PC-3 (cell line): ENCODE data around the gene N4BP2L1. TPM values are rescaled to one million over a fixed set of nuclear protein-coding genes. Genes with fewer than 3 reads are reported as not detected.

Experiments used
- ATAC-seq: fragments of 200-7000 bp; cut with Tn5 transposase; 2 replicates; pipeline ENCODE4 v1.9.1; 2020; ENCODE audit warnings: mild to moderate bottlenecking, moderate library complexity
- BruUV-seq: library from RNA; stranded (reverse); fragments of 400-500 nt; replicated peaks from 2 replicates; lab custom pipeline; 2021; lab: Mats Ljungman, UMichigan
- CTCF ChIA-PET: fragments of 300-600 bp; sonication (Branson Sonifier 250); formaldehyde crosslinking; loops from one replicate; lab custom pipeline; 2022; ENCODE audit warnings: antibody characterized with exemption; lab: Charles Lee
- POLR2A ChIA-PET: fragments of 300-600 bp; sonication (Branson Sonifier 250); formaldehyde crosslinking; loops from one replicate; lab custom pipeline; 2022; ENCODE audit warnings: antibody characterized with exemption; ENCODE audit not compliant: unreplicated experiment; lab: Charles Lee
- DNase-seq: peaks from one replicate; pipeline ENCODE4 v3.0.0-alpha.2; 2015
- H2AFZ ChIP-seq: fragments of 300-600 bp; sonication (generic); 2 replicates; pipeline ENCODE4 v1.6.0; 2016; ENCODE audit warnings: antibody characterized with exemption, low read length
- H3F3A ChIP-seq: fragments of 300-600 bp; sonication (generic); one replicate; pipeline ENCODE4 v1.6.0; 2017; ENCODE audit warnings: antibody characterized with exemption, low read length, control low read depth, mild to moderate bottlenecking; ENCODE audit not compliant: unreplicated experiment
- H3K27ac ChIP-seq: fragments of 300-600 bp; sonication (generic); 2 replicates; pipeline ENCODE4 v1.5.1; 2016; ENCODE audit warnings: mild to moderate bottlenecking, low read length
- H3K27me3 ChIP-seq: fragments of 300-600 bp; sonication (generic); 2 replicates; pipeline ENCODE4 v1.6.1; 2016; ENCODE audit warnings: low read length, mixed read lengths
- H3K36me3 ChIP-seq: fragments of 300-600 bp; sonication (generic); 2 replicates; pipeline ENCODE4 v1.6.1; 2016; ENCODE audit warnings: low read depth, mixed run types, low read length, mixed read lengths
- H3K4me1 ChIP-seq: fragments of 300-600 bp; sonication (generic); 2 replicates; pipeline ENCODE4 v1.5.1; 2016; ENCODE audit warnings: low read length; ENCODE audit not compliant: insufficient read depth
- H3K4me2 ChIP-seq: fragments of 300-600 bp; sonication (generic); 2 replicates; pipeline ENCODE4 v1.6.0; 2016; ENCODE audit warnings: low read length
- H3K4me3 ChIP-seq: fragments of 300-600 bp; sonication (generic); 2 replicates; pipeline ENCODE4 v1.5.1; 2016; ENCODE audit warnings: mild to moderate bottlenecking, low read length, mixed read lengths
- H3K79me2 ChIP-seq: fragments of 300-600 bp; sonication (generic); 2 replicates; pipeline ENCODE4 v1.6.1; 2017; ENCODE audit warnings: low read length, mixed read lengths
- H3K9ac ChIP-seq: fragments of 300-600 bp; sonication (generic); 2 replicates; pipeline ENCODE4 v1.6.0; 2016; ENCODE audit warnings: mild to moderate bottlenecking, low read length
- H3K9me2 ChIP-seq: fragments of 300-600 bp; sonication (generic); replicated peaks from 2 replicates; pipeline ENCODE4 v1.6.1; 2016; ENCODE audit warnings: mixed run types, low read length, mixed read lengths
- H3K9me3 ChIP-seq: fragments of 300-600 bp; sonication (generic); 2 replicates; pipeline ENCODE4 v1.6.1; 2016; ENCODE audit warnings: low read length, mixed read lengths
- H4K20me1 ChIP-seq: fragments of 300-600 bp; sonication (generic); 2 replicates; pipeline ENCODE4 v1.6.1; 2016; ENCODE audit warnings: low read length, mixed read lengths
- EZH2 ChIP-seq: fragments of 300-600 bp; sonication (generic); IDR thresholded peaks from one replicate; pipeline ENCODE4 v1.6.1; 2017; ENCODE audit warnings: antibody characterized with exemption, mild to moderate bottlenecking, low read length; ENCODE audit not compliant: unreplicated experiment
- EZH2phosphoT487 ChIP-seq: fragments of 300-600 bp; sonication (generic); IDR thresholded peaks from 2 replicates; pipeline ENCODE4 v1.6.1; 2018; ENCODE audit warnings: mild to moderate bottlenecking, antibody characterized with exemption, low read length, borderline replicate concordance
- intact Hi-C: fragments of 100-400 bp; cut with micrococcal nuclease; formaldehyde crosslinking; loops from 2 replicates; pipeline ENCODE4 v1.9.0; 2023
- total RNA-seq: library from RNA; depleted of rRNA; stranded (reverse); fragments of >200 nt; gene quantifications from 2 replicates; pipeline ENCODE4 v1.2.3, GENCODE V29; 2014
- TF ChIP-seq, protein P1 (sequence below): fragments of 300-600 bp; sonication (generic); conservative IDR thresholded peaks from 2 replicates; pipeline ENCODE4 v1.5.1; 2017; ENCODE audit warnings: antibody characterized with exemption, low read depth, mild to moderate bottlenecking, low read length

Gene N4BP2L1
- total RNA-seq, 1 experiment from 2014 or later = 0.15 TPM

DNA sequence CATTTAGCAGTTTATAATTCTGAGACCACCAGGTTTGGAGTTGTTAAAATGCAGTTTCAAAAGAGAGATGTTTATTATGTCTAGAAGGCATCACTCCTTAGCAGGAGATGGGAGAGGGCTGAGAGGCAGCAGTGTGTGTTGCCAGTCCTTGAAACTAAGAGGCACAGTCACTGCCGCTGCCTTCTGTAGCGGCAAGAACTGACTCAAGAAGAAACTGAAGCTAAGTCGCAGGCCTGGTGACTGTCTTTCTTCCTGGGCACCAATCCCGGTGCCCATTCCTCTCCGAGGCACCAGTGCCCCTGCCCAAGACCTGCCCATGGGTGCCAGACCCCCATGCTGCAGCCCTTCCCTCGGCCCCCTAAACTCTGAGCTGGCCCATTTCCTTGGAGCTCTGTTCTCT lies 20.1 kb downstream of the N4BP2L1 start:
- Histone ChIP-seq H3F3A (no peaks in the 10 kb centered on the region), H4K20me1 (no peaks in the 10 kb centered on the region), H3K36me3 (no peaks in the 10 kb centered on the region), H3K9me3 (no peaks in the 10 kb centered on the region), H2AFZ (no peak overlapping the region), H3K4me3 (no peak overlapping the region), H3K9me2 (no peaks in the 10 kb centered on the region), H3K4me2 (no peak overlapping the region), H3K4me1 (no peaks in the 10 kb centered on the region), H3K27me3 (no peaks in the 10 kb centered on the region), H3K9ac (no peak overlapping the region), H3K79me2 (no peaks in the 10 kb centered on the region), H3K27ac (no peak overlapping the region)
- CTCF ChIA-PET = no interaction called here
- ATAC-seq (no peak), DNase-seq (no peak)
- no peak for TF ChIP-seq EZH2
- TF ChIP-seq EZH2phosphoT487 = no peak
- TF ChIP-seq, protein P1, sequence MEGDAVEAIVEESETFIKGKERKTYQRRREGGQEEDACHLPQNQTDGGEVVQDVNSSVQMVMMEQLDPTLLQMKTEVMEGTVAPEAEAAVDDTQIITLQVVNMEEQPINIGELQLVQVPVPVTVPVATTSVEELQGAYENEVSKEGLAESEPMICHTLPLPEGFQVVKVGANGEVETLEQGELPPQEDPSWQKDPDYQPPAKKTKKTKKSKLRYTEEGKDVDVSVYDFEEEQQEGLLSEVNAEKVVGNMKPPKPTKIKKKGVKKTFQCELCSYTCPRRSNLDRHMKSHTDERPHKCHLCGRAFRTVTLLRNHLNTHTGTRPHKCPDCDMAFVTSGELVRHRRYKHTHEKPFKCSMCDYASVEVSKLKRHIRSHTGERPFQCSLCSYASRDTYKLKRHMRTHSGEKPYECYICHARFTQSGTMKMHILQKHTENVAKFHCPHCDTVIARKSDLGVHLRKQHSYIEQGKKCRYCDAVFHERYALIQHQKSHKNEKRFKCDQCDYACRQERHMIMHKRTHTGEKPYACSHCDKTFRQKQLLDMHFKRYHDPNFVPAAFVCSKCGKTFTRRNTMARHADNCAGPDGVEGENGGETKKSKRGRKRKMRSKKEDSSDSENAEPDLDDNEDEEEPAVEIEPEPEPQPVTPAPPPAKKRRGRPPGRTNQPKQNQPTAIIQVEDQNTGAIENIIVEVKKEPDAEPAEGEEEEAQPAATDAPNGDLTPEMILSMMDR = no peak
- POLR2A ChIA-PET = no interaction called here
- intact Hi-C loops = no loop called here
- no TSS peak for BruUV-seq

DNA sequence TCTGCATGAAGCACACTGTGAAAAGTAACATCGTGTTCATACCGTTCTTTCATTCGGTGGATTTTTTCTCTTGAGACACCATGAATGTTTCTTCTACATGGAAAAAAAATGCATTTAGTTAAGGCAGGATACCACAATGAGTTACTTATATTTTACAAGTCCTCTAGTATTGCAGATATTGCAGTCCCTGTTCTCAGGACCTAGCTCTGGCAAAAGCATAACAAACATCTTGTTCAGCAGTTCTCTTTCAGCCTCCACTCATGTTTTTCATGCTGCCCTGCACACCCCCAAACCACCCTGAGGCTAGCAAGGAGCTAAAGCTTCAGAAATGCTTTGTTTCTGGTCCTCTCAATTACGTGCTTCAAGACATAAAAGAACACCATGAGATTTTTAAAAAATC lies 24.8 kb downstream of the N4BP2L1 start:
- ATAC-seq (no peak), DNase-seq (no peak)
- Histone ChIP-seq H3K79me2 (no peaks in the 10 kb centered on the region), H3K9me3 (no peaks in the 10 kb centered on the region), H2AFZ (no peak overlapping the region), H3K9ac (no peak overlapping the region), H3K9me2 (no peaks in the 10 kb centered on the region), H3K4me1 (no peaks in the 10 kb centered on the region), H3K36me3 (peaks cover 4% of the 10 kb centered on the region; the same call in 1 of the 2 replicates), H3K4me3 (no peak overlapping the region), H3K27ac (no peak overlapping the region), H3K4me2 (no peak overlapping the region), H3K27me3 (no peaks in the 10 kb centered on the region), H3F3A (no peaks in the 10 kb centered on the region), H4K20me1 (no peaks in the 10 kb centered on the region)
- BruUV-seq = no TSS peak
- intact Hi-C loops = no loop called here
- POLR2A ChIA-PET = no interaction called here
- CTCF ChIA-PET = no interaction called here
- no peak for TF ChIP-seq EZH2
- no peak for TF ChIP-seq EZH2phosphoT487
- TF ChIP-seq, protein P1 = no peak

DNA sequence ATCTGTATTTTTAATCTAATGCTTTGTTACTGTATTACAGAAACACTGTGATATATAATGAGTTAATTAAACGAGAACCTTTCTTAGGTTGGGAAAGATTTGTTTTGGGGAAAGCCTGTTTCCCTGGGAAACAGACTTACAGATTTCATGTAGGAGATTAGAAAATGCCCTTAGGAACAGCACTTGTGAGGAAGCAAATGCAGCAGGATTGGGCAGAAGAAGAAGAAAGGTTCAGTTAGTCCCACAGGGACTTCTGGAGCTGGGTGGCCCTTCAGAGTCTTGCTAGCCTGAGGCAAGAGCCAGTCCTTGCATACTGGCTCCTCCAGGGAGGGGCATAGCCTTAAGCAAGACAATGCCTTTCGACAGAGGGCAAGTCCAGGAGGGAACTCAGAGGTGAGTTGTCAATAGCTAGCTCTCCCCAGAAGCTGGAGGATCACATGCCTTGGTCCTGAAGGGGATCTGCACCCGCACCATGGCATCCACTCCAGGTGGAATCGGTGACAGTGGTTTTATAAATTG lies 36.8 kb downstream of the N4BP2L1 start:
- H3K27ac ChIP-seq = no peak overlapping the region
- DNase-seq (no peak), ATAC-seq (no peak)
- H2AFZ ChIP-seq = no peak overlapping the region
- no peaks in the 10 kb centered on the region for H3K9me3 ChIP-seq
- H3K36me3 ChIP-seq = no peaks in the 10 kb centered on the region
- H3K4me3 ChIP-seq = no peak overlapping the region
- H4K20me1 ChIP-seq = no peaks in the 10 kb centered on the region
- H3K9me2 ChIP-seq = no peaks in the 10 kb centered on the region
- no peaks in the 10 kb centered on the region for H3K79me2 ChIP-seq
- no peaks in the 10 kb centered on the region for H3K27me3 ChIP-seq
- H3K9ac ChIP-seq = no peak overlapping the region
- BruUV-seq = no TSS peak
- no peak overlapping the region for H3K4me2 ChIP-seq
- intact Hi-C loops = no loop called here
- TF ChIP-seq EZH2 (no peak), EZH2phosphoT487 (no peak)
- TF ChIP-seq, protein P1 = no peak
- ChIA-PET CTCF (no interaction called here), POLR2A (no interaction called here)
- no peaks in the 10 kb centered on the region for H3K4me1 ChIP-seq
- H3F3A ChIP-seq = no peaks in the 10 kb centered on the region
